ENCODE measurements around the gene ST3GAL5. TPM values are rescaled to one million over a fixed set of nuclear protein-coding genes. Genes with fewer than 3 reads are reported as not detected.
A peak's percentile ranks its signal among the peaks of the same experiment; 100 is the strongest.

The ST3GAL5 gene
- total RNA-seq, 5 donors from 2014 or later (not counting 1 experiment from before 2014, with no cell fraction given) = 22.8 to 56.2 (median 31.9) TPM

GRCh38 chr2:85926526-85926925 lies 37.7 kb upstream of the ST3GAL5 start:
- no peak overlapping the region for H3K4me3 ChIP-seq (ENCODE audit: control insufficient read depth in 1 of 2, extremely low read depth in 1 of 2, low read length in 1 of 2)
- Mint-ChIP-seq H3K27ac (peak overlapping the region in 1 of 2 donors; percentile 25), H3K4me1 (peaks cover 17 to 20% (median 18%) of the 10 kb centered on the region in 3 donors), H3K27me3 (peaks cover 0 to 3% of the 10 kb centered on the region in 2 donors), H3K9me3 (no peaks in the 10 kb centered on the region), H3K36me3 (no peaks in the 10 kb centered on the region), H3K4me3 (no peak overlapping the region)
- H3K36me3 ChIP-seq (ENCODE audit: control insufficient read depth in 2 of 2, extremely low read depth in 1 of 2, insufficient read depth in 1 of 2, low read length in 1 of 2) = no peaks in the 10 kb centered on the region
- ChIA-PET CTCF (no interaction called here), POLR2A (no interaction called here)
- no peak overlapping the region for H3K27ac ChIP-seq (ENCODE audit: low read length)
- H3K27me3 ChIP-seq (replicated peaks in 1 of 2; ENCODE audit: control insufficient read depth in 2 of 2, extremely low read depth in 1 of 2, insufficient read depth in 2 of 2, low read length in 1 of 2) = peaks cover 0 to 7% of the 10 kb centered on the region in 2 experiments
- ATAC-seq (replicated peaks in 1 of 4) (no peak), DNase-seq (no peak)
- H3K4me1 ChIP-seq (ENCODE audit: control insufficient read depth in 1 of 2, extremely low read depth in 1 of 2, insufficient read depth in 2 of 2, low read length in 2 of 2) = peaks cover 0 to 3% of the 10 kb centered on the region in 2 experiments
- no CpG with 5 or more reads among the region's 5 CpGs for WGBS (ENCODE audit: insufficient coverage)
- H3K9me3 ChIP-seq = no peaks in the 10 kb centered on the region

DNA sequence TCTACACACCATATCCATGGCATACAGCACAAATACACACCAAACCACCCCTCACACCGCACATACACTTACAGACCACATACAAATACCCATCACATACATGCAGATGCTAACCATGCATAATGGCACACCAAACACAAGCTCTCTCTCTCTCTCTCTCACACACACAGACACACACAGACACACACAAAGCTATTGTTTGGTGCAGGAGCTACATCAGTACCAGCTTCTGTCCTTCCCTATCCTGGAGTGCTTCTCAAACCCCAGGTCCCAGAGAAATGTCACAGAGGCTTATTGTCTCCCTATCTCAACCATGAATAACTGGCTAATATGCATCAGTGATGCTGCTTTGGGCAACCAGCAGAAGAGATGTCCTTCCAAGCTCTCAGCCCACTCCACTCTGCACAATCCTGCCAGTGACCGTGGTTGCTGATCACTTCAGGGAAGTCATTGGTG lies 36.5 kb upstream of the ST3GAL5 start:
- CTCF ChIA-PET = no interaction called here
- no peak overlapping the region for H3K27ac ChIP-seq (ENCODE audit: low read length)
- POLR2A ChIA-PET = interaction anchor here in 1 of 2 donors (0.6 kb wide), 1 partner anchor 60 kb away, joined by 7 read pairs; no protein-coding TSS in a partner anchor
- H3K4me1 ChIP-seq (ENCODE audit: control insufficient read depth in 1 of 2, extremely low read depth in 1 of 2, insufficient read depth in 2 of 2, low read length in 2 of 2) = peaks cover 0 to 3% of the 10 kb centered on the region in 2 experiments
- WGBS (ENCODE audit: insufficient coverage) = 67% methylated on average over 1 of the region's 2 CpGs
- Mint-ChIP-seq H3K27me3 (peaks cover 0 to 3% of the 10 kb centered on the region in 2 donors), H3K4me3 (no peak overlapping the region), H3K27ac (no peak overlapping the region), H3K36me3 (no peaks in the 10 kb centered on the region), H3K9me3 (no peaks in the 10 kb centered on the region), H3K4me1 (peaks cover 17 to 20% (median 18%) of the 10 kb centered on the region in 3 donors)
- H3K4me3 ChIP-seq (ENCODE audit: control insufficient read depth in 1 of 2, extremely low read depth in 1 of 2, low read length in 1 of 2) = no peak overlapping the region
- ATAC-seq (replicated peaks in 1 of 4) (no peak), DNase-seq (no peak)
- H3K27me3 ChIP-seq (replicated peaks in 1 of 2; ENCODE audit: control insufficient read depth in 2 of 2, extremely low read depth in 1 of 2, insufficient read depth in 2 of 2, low read length in 1 of 2) = peaks cover 0 to 7% of the 10 kb centered on the region in 2 experiments
- H3K36me3 ChIP-seq (ENCODE audit: control insufficient read depth in 2 of 2, extremely low read depth in 1 of 2, insufficient read depth in 1 of 2, low read length in 1 of 2) = no peaks in the 10 kb centered on the region
- no peaks in the 10 kb centered on the region for H3K9me3 ChIP-seq

GRCh38 chr2:85924522-85924921 lies 35.7 kb upstream of the ST3GAL5 start:
- Histone ChIP-seq H3K4me1 (ENCODE audit: control insufficient read depth in 1 of 2, extremely low read depth in 1 of 2, insufficient read depth in 2 of 2, low read length in 2 of 2) (peaks cover 0 to 3% of the 10 kb centered on the region in 2 experiments), H3K27ac (ENCODE audit: low read length) (no peak overlapping the region), H3K4me3 (ENCODE audit: control insufficient read depth in 1 of 2, extremely low read depth in 1 of 2, low read length in 1 of 2) (no peak overlapping the region), H3K27me3 (replicated peaks in 1 of 2; ENCODE audit: control insufficient read depth in 2 of 2, extremely low read depth in 1 of 2, insufficient read depth in 2 of 2, low read length in 1 of 2) (peaks cover 0 to 7% of the 10 kb centered on the region in 2 experiments), H3K36me3 (ENCODE audit: control insufficient read depth in 2 of 2, extremely low read depth in 1 of 2, insufficient read depth in 1 of 2, low read length in 1 of 2) (no peaks in the 10 kb centered on the region), H3K9me3 (no peaks in the 10 kb centered on the region)
- Mint-ChIP-seq H3K36me3 (no peaks in the 10 kb centered on the region), H3K27ac (no peak overlapping the region), H3K9me3 (no peaks in the 10 kb centered on the region), H3K4me3 (no peak overlapping the region), H3K27me3 (peaks cover 0 to 3% of the 10 kb centered on the region in 2 donors), H3K4me1 (peaks cover 16 to 17% (median 16%) of the 10 kb centered on the region in 3 donors)
- 62% methylated on average over 2 of the region's 4 CpGs for WGBS (ENCODE audit: insufficient coverage)
- ChIA-PET POLR2A (interaction anchor here in 1 of 2 donors (0.6 kb wide), 1 partner anchor 110 kb away, joined by 5 read pairs; no protein-coding TSS in a partner anchor), CTCF (no interaction called here)
- ATAC-seq (replicated peaks in 1 of 4) (no peak), DNase-seq (no peak)

GRCh38 chr2:85922199-85922598 lies 33.4 kb upstream of the ST3GAL5 start:
- no peaks in the 10 kb centered on the region for H3K36me3 ChIP-seq (ENCODE audit: control insufficient read depth in 2 of 2, extremely low read depth in 1 of 2, insufficient read depth in 1 of 2, low read length in 1 of 2)
- Mint-ChIP-seq H3K36me3 (no peaks in the 10 kb centered on the region), H3K27ac (no peak overlapping the region), H3K4me1 (peaks cover 6 to 8% (median 7%) of the 10 kb centered on the region in 3 donors), H3K9me3 (no peaks in the 10 kb centered on the region), H3K27me3 (peaks cover 0 to 3% of the 10 kb centered on the region in 2 donors), H3K4me3 (no peak overlapping the region)
- CTCF ChIA-PET = interaction anchor here in 1 of 2 donors (0.6 kb wide), 1 partner anchor 78 kb away, joined by 3 read pairs; no protein-coding TSS in a partner anchor
- POLR2A ChIA-PET = no interaction called here
- DNase-seq (no peak), ATAC-seq (replicated peaks in 1 of 4) (no peak)
- no peaks in the 10 kb centered on the region for H3K9me3 ChIP-seq
- no peak overlapping the region for H3K4me3 ChIP-seq (ENCODE audit: control insufficient read depth in 1 of 2, extremely low read depth in 1 of 2, low read length in 1 of 2)
- H3K4me1 ChIP-seq (ENCODE audit: control insufficient read depth in 1 of 2, extremely low read depth in 1 of 2, insufficient read depth in 2 of 2, low read length in 2 of 2) = no peaks in the 10 kb centered on the region
- no peak overlapping the region for H3K27ac ChIP-seq (ENCODE audit: low read length)
- peaks cover 0 to 5% of the 10 kb centered on the region in 2 experiments for H3K27me3 ChIP-seq (replicated peaks in 1 of 2; ENCODE audit: control insufficient read depth in 2 of 2, extremely low read depth in 1 of 2, insufficient read depth in 2 of 2, low read length in 1 of 2)
- 100% methylated on average over 2 of the region's 3 CpGs for WGBS (ENCODE audit: insufficient coverage)

DNA sequence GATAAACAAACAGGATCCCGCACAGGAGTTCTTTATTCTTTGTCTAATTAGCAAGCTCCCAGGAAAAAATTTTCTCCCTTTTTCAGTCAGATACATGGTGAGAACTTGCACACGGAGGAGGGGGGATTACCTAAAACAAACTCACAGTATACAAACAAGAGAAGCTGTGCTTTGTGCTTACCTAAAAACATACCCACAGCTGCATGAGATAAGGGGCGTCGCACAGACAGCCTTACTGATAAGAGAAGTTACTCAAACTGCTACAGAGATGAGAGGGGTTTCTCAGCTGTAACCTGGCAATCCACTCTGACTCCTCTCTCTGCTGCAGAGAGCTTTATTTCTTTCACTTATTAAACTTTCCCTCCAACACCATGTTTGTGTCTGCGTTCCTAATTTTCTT lies 32.9 kb upstream of the ST3GAL5 start:
- DNase-seq (no peak), ATAC-seq (replicated peaks in 1 of 4) (no peak)
- H3K9me3 Mint-ChIP-seq = no peaks in the 10 kb centered on the region
- H3K27ac Mint-ChIP-seq = no peak overlapping the region
- Histone ChIP-seq H3K27me3 (replicated peaks in 1 of 2; ENCODE audit: control insufficient read depth in 2 of 2, extremely low read depth in 1 of 2, insufficient read depth in 2 of 2, low read length in 1 of 2) (peaks cover 0 to 2% of the 10 kb centered on the region in 2 experiments), H3K4me1 (ENCODE audit: control insufficient read depth in 1 of 2, extremely low read depth in 1 of 2, insufficient read depth in 2 of 2, low read length in 2 of 2) (no peaks in the 10 kb centered on the region), H3K9me3 (no peaks in the 10 kb centered on the region), H3K4me3 (ENCODE audit: control insufficient read depth in 1 of 2, extremely low read depth in 1 of 2, low read length in 1 of 2) (no peak overlapping the region), H3K36me3 (ENCODE audit: control insufficient read depth in 2 of 2, extremely low read depth in 1 of 2, insufficient read depth in 1 of 2, low read length in 1 of 2) (no peaks in the 10 kb centered on the region), H3K27ac (ENCODE audit: low read length) (no peak overlapping the region)
- no peak overlapping the region for H3K4me3 Mint-ChIP-seq
- H3K27me3 Mint-ChIP-seq = peaks cover 0 to 3% of the 10 kb centered on the region in 2 donors
- no CpG with 5 or more reads among the region's 5 CpGs for WGBS (ENCODE audit: insufficient coverage)
- POLR2A ChIA-PET = no interaction called here
- no peaks in the 10 kb centered on the region for H3K36me3 Mint-ChIP-seq
- H3K4me1 Mint-ChIP-seq = peaks cover 6 to 8% (median 7%) of the 10 kb centered on the region in 3 donors
- CTCF ChIA-PET = interaction anchor here (0.6 kb wide), 2 partner anchors 10 to 79 kb away, joined by 3 read pairs; no protein-coding TSS in a partner anchor

DNA sequence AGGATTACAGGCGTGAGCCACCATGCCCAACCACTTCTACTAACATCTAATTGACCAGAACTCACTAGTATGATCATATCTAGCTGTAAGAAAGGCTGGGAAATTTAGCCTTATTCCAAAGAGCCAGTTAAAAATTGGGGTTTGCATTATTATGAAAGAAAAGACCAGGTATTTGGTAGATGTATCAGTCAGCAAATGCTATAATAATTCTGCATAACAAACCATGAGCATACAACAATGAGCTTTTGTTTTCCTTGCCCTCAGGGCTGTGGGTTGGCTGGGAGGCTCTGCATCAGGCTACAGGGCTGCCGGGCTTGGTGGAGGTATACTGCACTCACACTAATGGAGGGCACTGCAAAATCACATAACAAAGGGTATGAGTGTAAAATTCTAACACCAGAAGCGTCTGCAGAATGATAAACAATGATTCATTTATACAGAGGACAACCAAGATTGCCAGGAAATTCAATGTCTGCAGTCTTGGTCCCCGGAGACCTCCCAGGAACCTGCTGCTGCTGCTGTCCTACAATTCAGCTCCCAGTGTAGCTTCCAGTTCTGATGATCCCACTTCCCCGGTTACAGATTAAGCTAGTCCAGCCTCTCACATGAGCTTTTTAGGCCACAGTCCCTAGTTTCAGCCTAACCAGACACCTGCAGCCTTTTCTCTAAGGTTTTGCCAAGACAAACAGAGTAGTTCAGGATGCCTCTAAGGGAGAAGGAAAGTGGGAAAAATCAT lies 32.2 kb upstream of the ST3GAL5 start:
- H3K9me3 ChIP-seq = no peaks in the 10 kb centered on the region
- CTCF ChIA-PET = interaction anchor here in 1 of 2 donors (0.6 to 1.0 kb wide), 2 partner anchors 9 to 93 kb away, joined by 3 read pairs; no protein-coding TSS in a partner anchor

More for the DNA sequence above, 32.2 kb upstream of the ST3GAL5 start:
- H3K4me1 ChIP-seq (ENCODE audit: control insufficient read depth in 1 of 2, extremely low read depth in 1 of 2, insufficient read depth in 2 of 2, low read length in 2 of 2) = no peaks in the 10 kb centered on the region
- WGBS (ENCODE audit: insufficient coverage) = 75% methylated on average over 2 of the region's 5 CpGs
- H3K27ac ChIP-seq (ENCODE audit: low read length) = no peak overlapping the region
- H3K27me3 ChIP-seq (replicated peaks in 1 of 2; ENCODE audit: control insufficient read depth in 2 of 2, extremely low read depth in 1 of 2, insufficient read depth in 2 of 2, low read length in 1 of 2) = peaks cover 0 to 2% of the 10 kb centered on the region in 2 experiments
- H3K27ac Mint-ChIP-seq = no peak overlapping the region
- H3K27me3 Mint-ChIP-seq = peaks cover 0 to 3% of the 10 kb centered on the region in 2 donors
- no peaks in the 10 kb centered on the region for H3K9me3 Mint-ChIP-seq
- no peaks in the 10 kb centered on the region for H3K36me3 ChIP-seq (ENCODE audit: control insufficient read depth in 2 of 2, extremely low read depth in 1 of 2, insufficient read depth in 1 of 2, low read length in 1 of 2)
- no peak overlapping the region for H3K4me3 Mint-ChIP-seq
- peaks cover 6 to 8% (median 7%) of the 10 kb centered on the region in 3 donors for H3K4me1 Mint-ChIP-seq
- ATAC-seq (replicated peaks in 1 of 4) = no peak
- no peak for DNase-seq
- H3K36me3 Mint-ChIP-seq = no peaks in the 10 kb centered on the region
- no peak overlapping the region for H3K4me3 ChIP-seq (ENCODE audit: control insufficient read depth in 1 of 2, extremely low read depth in 1 of 2, low read length in 1 of 2)
- POLR2A ChIA-PET = no interaction called here

Measured in T-cell (primary cell).